Duodenal mucosa (tissue), 2 donors: ENCODE measurements around the gene GON4L.
"Not testable (repeated sequence)": the region's sequence is repeated elsewhere in the genome, so short reads cannot be mapped to it uniquely, and the experiment has no call there.

Source experiments
- H3K27ac ChIP-seq: one replicate; pipeline ENCODE4 v1.7.0; 2013; ENCODE audit warnings: low read depth, low read length
- H3K27me3 ChIP-seq, 2 donors: one replicate each; pipeline ENCODE4 v1.7.0; 2013; ENCODE audit warnings: low read length in 2 of 2, control low read depth in 1 of 2; ENCODE audit not compliant: insufficient read depth in 2 of 2, control insufficient read depth in 1 of 2
- H3K36me3 ChIP-seq, 2 donors: one replicate each; pipeline ENCODE4 v1.7.0; 2013; ENCODE audit warnings: low read length in 2 of 2, control low read depth in 1 of 2; ENCODE audit not compliant: insufficient read depth in 2 of 2, control insufficient read depth in 1 of 2
- H3K4me1 ChIP-seq, 2 donors: one replicate each; pipeline ENCODE4 v1.7.0; 2013; ENCODE audit warnings: low read length in 2 of 2, control low read depth in 1 of 2; ENCODE audit not compliant: insufficient read depth in 2 of 2, control insufficient read depth in 1 of 2
- H3K4me3 ChIP-seq, 2 donors: one replicate each; pipeline ENCODE4 v1.7.0; 2013; ENCODE audit warnings: low read length in 2 of 2, low read depth in 1 of 2
- H3K9ac ChIP-seq, 2 donors: one replicate each; pipeline ENCODE4 v1.7.0; 2013; ENCODE audit warnings: low read length in 2 of 2, low read depth in 1 of 2
- H3K9me3 ChIP-seq, 2 donors: one replicate each; pipeline ENCODE4 v1.7.0; 2013; ENCODE audit warnings: low read length in 2 of 2, control low read depth in 1 of 2; ENCODE audit not compliant: control insufficient read depth in 1 of 2

GON4L gene

GRCh38 chr1:155858800-155859233, 1.8 kb upstream of the GON4L start:
- peaks cover 8% of the 10 kb centered on the region in 2 donors for H3K36me3 ChIP-seq
- no peaks in the 10 kb centered on the region for H3K9me3 ChIP-seq
- H3K9ac ChIP-seq, result peak overlapping the region; percentile 53 to 72
- H3K4me3 ChIP-seq, result peak overlapping the region; percentile 45 to 78
- peaks cover 18 to 22% of the 10 kb centered on the region in 2 donors for H3K4me1 ChIP-seq
- peak overlapping the region; percentile 49 for H3K27ac ChIP-seq
- H3K27me3 ChIP-seq, result peaks cover 3 to 13% of the 10 kb centered on the region in 2 donors

- peak overlapping the region; percentile 92 to 97 for H3K4me3 ChIP-seq
- peaks cover 18 to 22% of the 10 kb centered on the region in 2 donors for H3K4me1 ChIP-seq
- peak overlapping the region; percentile 71 for H3K27ac ChIP-seq
- H3K27me3 ChIP-seq, result peaks cover 1 to 13% of the 10 kb centered on the region in 2 donors
- peaks cover 19 to 28% of the 10 kb centered on the region in 2 donors for H3K36me3 ChIP-seq
- no peaks in the 10 kb centered on the region for H3K9me3 ChIP-seq
- peak overlapping the region; percentile 81 to 94 for H3K9ac ChIP-seq
These were observed 598 bp downstream of the GON4L start for GRCh38 chr1:155856257-155856974.

DNA sequence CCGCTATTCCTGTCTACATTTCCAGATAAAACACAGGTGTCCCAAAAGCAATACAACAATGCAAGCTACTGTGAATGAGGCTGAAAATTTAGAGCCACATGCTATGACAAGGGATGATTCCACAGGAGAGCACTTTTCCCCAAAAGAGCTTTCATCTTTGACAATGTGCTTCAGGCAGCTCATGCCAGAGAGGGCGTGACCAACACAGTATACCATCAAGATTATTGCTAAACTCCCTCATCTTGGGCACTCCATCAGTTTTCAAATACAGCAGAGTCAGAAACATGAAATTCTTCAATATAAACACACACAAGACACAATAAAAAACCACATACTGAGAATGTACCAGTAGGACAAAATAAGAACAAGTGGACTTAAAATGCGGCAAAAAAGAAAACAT, 6.7 kb downstream of the GON4L start:
- Histone ChIP-seq H3K4me1 (no peaks in the 10 kb centered on the region), H3K27ac (no peak overlapping the region), H3K9ac (no peak overlapping the region), H3K9me3 (no peaks in the 10 kb centered on the region), H3K4me3 (no peak overlapping the region), H3K36me3 (peaks cover 20 to 40% of the 10 kb centered on the region in 2 donors), H3K27me3 (no peaks in the 10 kb centered on the region)

GRCh38 chr1:155847823-155848529, 9.0 kb downstream of the GON4L start:
- Histone ChIP-seq H3K9ac (no peak overlapping the region), H3K4me1 (no peaks in the 10 kb centered on the region), H3K36me3 (peaks cover 17 to 38% of the 10 kb centered on the region in 2 donors), H3K4me3 (no peak overlapping the region), H3K27me3 (no peaks in the 10 kb centered on the region), H3K9me3 (no peaks in the 10 kb centered on the region), H3K27ac (no peak overlapping the region)

GRCh38 chr1:155844860-155845421, 12.1 kb downstream of the GON4L start:
- peaks cover 7 to 10% of the 10 kb centered on the region in 2 donors for H3K4me1 ChIP-seq
- no peaks in the 10 kb centered on the region for H3K9me3 ChIP-seq
- peaks cover 13 to 19% of the 10 kb centered on the region in 2 donors for H3K36me3 ChIP-seq
- no peak overlapping the region for H3K9ac ChIP-seq
- no peak overlapping the region for H3K4me3 ChIP-seq
- H3K27ac ChIP-seq, result no peak overlapping the region
- no peaks in the 10 kb centered on the region for H3K27me3 ChIP-seq

GRCh38 chr1:155840386-155840785, 16.6 kb downstream of the GON4L start:
- H3K9me3 ChIP-seq, result no peaks in the 10 kb centered on the region
- H3K9ac ChIP-seq, result no peak overlapping the region
- peaks cover 9 to 17% of the 10 kb centered on the region in 2 donors for H3K36me3 ChIP-seq
- H3K4me1 ChIP-seq, result peaks cover 10 to 16% of the 10 kb centered on the region in 2 donors
- no peak overlapping the region for H3K4me3 ChIP-seq
- H3K27ac ChIP-seq, result no peak overlapping the region
- no peaks in the 10 kb centered on the region for H3K27me3 ChIP-seq

DNA sequence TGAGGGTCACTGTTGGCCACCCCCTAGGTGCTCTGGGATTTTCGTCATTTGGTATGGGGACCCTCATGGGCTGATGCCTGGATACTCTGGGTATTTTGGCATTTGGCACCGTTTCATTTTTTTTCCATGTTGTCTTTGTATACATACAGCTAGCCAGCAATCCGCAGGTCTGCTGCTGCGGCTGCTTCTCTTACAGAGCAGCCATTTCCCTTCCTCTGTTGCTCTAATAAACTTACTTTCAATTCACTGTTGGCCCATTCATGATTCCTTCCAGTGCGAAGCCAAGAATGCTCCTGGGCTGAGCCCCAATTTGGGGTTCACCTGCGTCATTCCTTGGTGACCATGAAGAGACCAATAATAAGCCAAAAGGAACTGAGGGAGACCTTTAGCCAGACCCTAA, 21.5 kb downstream of the GON4L start:
- no peak overlapping the region for H3K9ac ChIP-seq
- H3K27ac ChIP-seq, result no peak overlapping the region
- no peak overlapping the region for H3K4me3 ChIP-seq
- peaks cover 0 to 3% of the 10 kb centered on the region in 2 donors for H3K36me3 ChIP-seq
- no peaks in the 10 kb centered on the region for H3K9me3 ChIP-seq
- H3K4me1 ChIP-seq, result peaks cover 6 to 11% of the 10 kb centered on the region in 2 donors
- no peaks in the 10 kb centered on the region for H3K27me3 ChIP-seq

DNA sequence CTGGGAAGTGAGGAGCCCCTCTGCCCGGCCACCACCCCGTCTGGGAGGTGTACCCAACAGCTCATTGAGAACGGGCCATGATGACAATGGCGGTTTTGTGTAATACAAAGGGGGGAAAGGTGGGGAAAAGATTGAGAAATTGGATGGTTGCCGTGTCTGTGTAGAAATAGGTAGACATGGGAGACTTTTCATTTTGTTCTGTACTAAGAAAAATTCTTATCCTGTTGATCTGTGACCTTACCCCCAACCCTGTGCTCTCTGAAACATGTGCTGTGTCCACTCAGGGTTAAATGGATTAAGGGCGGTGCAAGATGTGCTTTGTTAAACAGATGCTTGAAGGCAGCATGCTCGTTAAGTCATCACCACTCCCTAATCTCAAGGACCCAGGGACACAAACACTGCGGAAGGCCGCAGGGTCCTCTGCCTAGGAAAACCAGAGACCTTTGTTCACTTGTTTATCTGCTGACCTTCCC, 22.1 kb downstream of the GON4L start:
- not testable (repeated sequence) for H3K9ac ChIP-seq, H3K27ac ChIP-seq, H3K27me3 ChIP-seq, H3K4me1 ChIP-seq, H3K9me3 ChIP-seq, H3K36me3 ChIP-seq, H3K4me3 ChIP-seq

- Histone ChIP-seq H3K36me3 (peaks cover 0 to 3% of the 10 kb centered on the region in 2 donors), H3K9me3 (no peaks in the 10 kb centered on the region), H3K4me1 (peaks cover 0 to 5% of the 10 kb centered on the region in 2 donors), H3K4me3 (no peak overlapping the region), H3K9ac (no peak overlapping the region), H3K27me3 (no peaks in the 10 kb centered on the region), H3K27ac (no peak overlapping the region)
These were observed 22.6 kb downstream of the GON4L start for GRCh38 chr1:155834296-155834926.
